Measurements from ENCODE around the gene MAPK8.
"Not testable (repeated sequence)": the region's sequence is repeated elsewhere in the genome, so short reads cannot be mapped to it uniquely, and the experiment has no call there.

MAPK8 gene

DNA sequence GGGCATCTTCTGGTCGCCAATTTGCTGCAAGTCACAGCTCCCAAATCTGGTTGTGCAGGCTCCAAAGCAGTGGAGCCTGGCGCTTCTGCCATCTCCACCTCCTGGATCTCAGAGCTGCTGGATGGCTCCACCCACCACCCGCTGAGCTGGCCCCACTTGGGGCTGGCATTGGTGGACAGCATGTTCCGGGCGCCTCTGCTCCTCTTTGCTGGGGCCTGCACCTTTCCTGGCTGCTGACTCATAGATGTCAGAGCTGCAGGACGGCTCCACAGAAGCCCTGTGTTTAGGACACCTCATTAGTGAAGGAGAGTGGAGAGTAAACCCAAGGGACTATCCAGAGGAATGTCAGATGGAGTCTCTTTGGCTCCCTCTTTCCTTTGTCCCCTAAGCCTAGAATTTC lies 27.4 kb downstream of the MAPK8 start:
- DNase-seq (ENCODE audit: low read depth, low spot score), result no peak

DNA sequence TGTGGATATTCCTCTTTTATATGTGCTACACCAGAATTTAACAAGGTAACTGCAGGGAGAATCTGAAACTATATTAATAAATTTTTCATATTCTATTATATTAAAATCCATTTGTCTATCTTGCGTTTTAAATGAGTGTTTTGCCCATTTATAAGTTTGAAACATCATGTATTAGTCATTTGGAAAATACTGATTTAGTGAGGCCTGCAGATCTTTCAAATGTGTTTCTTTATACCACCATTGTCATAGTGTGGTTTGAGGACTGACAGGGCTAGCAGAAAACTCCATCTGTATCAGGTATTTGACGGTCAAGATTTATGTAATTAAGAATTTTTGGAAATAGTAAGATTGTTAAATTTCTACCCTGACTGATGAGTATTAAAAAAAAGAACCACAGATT lies 29.3 kb downstream of the MAPK8 start:
- no peak for DNase-seq (ENCODE audit: low read depth, low spot score)

DNA sequence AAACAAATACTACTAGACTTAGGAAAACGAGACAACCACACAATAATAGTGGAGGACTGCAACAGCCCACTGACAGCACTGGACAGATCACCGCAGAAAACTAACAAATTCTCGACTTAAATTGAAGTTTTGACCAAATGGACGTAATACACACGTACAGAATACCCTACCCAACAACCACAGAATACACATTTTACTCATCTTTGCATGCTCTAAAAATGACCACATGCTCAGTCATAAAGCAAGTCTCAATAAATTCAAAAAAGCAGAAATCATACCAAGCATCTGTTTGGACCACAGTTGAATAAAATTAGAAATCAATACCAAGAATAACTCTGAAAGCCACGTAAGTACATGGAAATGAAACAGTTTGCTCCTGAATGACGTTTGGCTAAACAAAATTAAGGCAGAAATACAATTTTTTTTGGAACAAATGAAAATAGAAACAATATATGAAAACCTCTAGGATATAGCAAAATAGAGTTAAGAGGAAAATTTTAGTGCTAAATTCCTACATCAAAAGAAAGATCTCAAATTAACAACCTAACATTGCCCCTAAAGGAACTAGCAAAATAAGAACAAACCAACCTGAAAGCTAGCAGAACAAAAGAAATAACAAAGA lies 30.6 kb downstream of the MAPK8 start:
- DNase-seq (ENCODE audit: low read depth, low spot score), result no peak

DNA sequence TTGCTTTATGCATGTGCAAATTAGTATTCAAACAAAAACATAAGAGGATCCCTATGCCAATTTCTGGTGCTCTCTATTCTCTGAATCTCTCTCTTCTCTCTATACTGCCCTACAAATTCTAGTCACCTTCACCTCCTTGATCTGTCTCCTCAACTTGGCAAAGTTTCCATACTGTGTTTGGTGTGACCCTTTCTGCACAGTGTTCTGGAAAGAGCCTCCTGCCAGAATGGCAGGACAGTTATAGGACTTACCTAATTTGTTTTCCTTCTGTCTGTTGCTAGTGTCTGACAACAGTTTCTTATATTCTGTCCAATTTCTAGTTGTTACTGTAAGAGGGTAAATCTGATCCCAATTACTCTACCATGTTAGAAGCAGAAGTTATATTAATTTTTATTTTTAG lies 34.3 kb downstream of the MAPK8 start:
- DNase-seq (ENCODE audit: low read depth, low spot score), result no peak

DNA sequence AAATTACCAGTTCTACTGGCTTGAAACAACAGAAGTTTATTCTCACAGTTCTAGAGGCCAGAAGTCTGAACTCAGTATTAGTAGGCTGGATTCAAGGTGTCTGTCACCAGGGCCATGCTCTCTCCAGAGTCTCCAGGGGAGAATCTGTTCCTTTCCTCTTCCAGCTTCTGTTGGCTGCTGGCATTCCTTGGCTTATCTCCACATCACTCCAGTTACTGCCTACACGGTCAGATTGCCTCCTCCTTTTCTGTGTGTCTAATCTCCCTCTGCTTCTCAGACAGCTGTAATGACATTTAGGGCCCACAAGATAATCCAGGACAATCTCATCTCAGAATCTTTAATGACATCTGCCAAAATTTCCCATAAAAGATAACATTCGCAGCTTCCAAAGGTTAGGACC lies 36.6 kb downstream of the MAPK8 start:
- no peak for DNase-seq (ENCODE audit: low read depth, low spot score)

DNA sequence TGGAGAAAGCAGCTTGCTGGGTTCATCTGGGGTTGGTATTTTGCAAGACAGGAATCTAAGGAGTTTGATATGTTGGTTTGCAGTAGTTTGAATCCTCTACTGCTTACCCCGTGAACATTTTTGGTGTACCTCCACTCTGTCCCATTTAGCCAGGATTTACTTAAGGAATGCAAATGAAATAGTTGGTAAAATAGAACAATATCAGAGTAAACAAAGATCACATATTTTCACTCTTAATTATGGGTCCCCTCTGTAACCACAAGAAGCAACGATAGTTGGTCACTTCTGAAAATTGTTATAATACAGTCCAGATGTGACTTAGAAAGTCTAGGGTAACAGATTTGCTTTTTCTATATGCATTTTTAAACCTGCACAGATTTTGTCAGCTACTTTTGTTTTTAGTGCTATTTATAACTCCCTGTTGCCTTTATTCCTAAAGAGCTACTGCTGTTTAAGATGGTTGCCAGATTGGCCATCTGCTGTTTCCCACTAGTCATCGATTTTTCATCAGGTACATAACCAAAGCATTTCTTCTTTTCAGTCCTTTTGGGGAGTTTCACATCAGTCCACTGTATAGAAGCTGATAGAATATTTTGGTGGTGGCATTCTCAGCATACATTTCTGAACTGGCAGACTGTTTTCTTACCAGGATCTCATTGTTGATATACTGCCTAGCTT lies 37.6 kb downstream of the MAPK8 start:
- no peak for DNase-seq (ENCODE audit: low read depth, low spot score)

DNA sequence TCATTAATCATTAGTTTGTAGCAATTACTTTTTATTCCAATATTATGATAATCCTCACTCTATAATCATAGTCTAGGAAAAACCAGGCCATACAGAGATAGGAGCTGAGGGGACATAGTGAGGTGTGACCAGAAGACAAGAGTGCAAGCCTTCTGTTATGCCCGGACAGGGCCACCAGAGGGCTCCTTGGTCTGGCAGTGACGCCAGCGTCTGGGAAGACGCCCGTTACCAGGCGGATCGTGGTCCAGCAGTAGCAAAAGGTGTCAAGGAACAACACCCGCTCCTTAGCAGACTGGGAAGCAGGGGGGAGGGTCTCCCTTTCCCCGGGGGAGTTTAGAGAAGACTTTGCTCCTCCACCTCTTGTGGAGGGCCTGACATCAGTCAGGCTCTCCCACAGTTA lies 39.8 kb downstream of the MAPK8 start:
- DNase-seq (ENCODE audit: low read depth, low spot score), result not testable (repeated sequence)

DNA sequence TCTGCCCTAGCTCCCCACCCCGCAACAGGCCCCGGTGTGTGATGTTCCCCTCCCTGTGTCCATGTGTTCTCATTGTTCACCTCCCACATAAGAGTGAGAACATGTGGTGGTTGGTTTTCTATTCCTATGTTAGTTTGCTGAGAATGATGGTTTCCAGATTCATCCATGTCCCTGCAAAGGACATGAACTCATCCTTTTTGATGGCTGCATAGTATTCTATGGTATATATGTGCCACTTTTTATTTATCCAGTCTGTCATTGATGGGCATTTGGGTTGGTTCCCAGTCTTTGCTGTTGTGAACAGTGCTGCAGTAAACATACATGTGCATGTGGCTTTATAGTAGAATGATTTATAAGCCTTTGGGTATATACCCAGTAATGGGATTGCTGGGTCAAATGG lies 41.1 kb downstream of the MAPK8 start:
- not testable (repeated sequence) for DNase-seq (ENCODE audit: low read depth, low spot score)

DNA sequence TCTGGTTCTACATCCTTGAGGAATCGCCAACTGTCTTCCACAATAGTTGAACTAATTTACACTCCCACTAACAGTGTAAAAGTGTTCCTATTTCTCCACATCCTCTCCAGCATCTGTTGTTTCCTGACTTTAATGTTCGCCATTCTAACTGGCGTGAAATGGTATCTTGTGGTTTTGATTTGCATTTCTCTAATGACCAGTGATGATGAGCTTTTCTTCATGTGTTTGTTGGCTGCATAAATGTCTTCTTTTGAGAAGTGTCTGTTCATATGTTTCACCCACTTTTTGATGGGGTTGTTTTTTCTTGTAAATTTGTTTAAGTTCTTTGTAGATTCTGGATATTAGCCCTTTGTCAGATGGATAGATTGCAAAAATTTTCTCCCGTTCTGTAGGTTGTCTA lies 41.5 kb downstream of the MAPK8 start:
- DNase-seq (ENCODE audit: low read depth, low spot score), result not testable (repeated sequence)

DNA sequence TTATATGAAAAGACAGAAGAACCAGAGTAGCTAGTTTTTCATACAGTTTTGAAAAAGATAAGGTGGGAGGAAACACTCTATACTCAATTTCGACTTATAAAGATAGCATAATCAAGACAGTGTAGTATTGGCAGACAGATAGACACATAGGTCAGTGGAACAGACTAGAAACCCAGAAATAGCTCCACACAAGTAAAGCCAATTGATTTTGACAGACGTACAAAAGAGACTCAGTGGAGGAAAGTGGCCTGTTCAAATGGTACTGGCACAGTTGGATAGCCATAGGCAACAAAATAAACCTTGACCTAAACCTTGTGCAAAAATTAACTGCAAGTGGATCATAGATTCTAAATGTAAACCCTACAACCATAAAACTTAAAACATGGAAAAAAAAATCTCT lies 46.8 kb downstream of the MAPK8 start:
- DNase-seq (ENCODE audit: low read depth, low spot score), result no peak

DNA sequence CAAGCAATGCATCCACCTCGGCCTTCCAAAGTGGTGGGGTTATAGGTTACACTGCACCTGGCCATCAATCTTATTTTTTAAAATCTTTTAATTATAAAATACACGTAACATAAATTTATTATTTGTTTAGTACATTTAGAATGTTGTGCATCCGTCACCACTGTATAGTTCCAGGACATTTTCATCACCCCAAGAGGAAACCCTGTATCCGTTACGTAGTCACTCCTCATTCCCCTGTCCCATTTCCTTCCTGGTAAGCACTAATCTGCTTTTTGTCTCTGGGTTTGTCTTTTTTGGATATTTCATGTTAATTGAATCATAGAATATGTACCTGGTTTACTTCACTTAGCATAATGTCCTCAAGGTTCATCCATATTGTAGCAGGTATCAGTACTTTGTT lies 51.2 kb downstream of the MAPK8 start:
- no peak for DNase-seq (ENCODE audit: low read depth, low spot score)

DNA sequence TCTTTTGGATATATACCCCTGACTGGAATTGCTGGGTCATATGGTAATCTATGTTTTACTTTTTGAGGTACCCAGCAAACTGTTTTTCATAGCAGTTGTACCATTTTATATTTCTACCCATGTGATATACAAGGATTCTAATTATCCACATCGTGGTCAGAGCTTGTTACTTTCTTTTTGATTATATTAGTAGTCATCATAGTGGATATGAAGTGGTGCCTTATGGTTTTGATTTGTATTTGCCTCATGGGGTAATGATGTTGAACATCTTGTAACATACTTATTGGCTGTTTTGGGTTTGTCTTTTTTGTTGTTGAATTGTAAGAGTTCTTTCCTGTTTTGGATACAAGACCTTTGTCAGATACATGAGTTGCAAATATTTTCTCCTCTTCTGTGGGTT lies 51.7 kb downstream of the MAPK8 start:
- DNase-seq (ENCODE audit: low read depth, low spot score), result no peak

DNA sequence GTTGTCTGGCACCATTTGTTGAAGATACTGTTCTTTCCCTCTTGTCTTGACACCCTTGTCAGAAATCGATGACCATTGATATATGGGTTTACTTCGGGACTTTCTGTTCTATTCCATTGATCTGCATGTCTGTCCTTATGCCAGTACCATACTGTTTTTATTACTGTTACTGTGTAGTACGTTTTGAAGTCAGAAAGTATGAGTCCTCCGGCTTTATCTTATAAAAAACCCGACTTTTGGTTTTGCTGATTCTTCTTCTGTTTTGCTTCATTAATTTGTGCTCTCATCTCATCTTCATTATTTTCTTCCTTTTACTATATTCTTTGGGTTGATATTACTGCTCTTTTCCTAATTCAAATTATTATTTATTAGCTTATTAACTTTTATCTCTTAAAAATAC lies 52.4 kb downstream of the MAPK8 start:
- DNase-seq (ENCODE audit: low read depth, low spot score), result no peak

DNA sequence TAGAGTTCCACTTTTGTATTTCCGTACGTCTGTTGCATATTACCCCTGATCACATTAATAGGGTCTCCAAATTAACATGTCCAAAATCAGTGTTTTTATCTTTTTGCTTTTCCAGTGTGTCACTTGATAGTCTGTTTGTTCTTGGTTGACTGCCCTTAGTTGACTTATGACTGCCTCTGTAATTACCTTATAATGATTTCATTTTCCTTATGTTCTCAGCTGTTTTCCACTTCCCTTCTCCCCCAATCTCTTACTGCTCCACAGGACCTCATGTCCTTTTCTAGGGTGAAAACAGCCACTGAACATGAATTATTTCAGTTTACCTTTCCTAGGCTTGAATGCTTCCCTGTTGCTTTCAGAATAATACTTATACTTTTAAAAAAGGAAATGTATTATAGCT lies 54.7 kb downstream of the MAPK8 start:
- no peak for DNase-seq (ENCODE audit: low read depth, low spot score)

DNA sequence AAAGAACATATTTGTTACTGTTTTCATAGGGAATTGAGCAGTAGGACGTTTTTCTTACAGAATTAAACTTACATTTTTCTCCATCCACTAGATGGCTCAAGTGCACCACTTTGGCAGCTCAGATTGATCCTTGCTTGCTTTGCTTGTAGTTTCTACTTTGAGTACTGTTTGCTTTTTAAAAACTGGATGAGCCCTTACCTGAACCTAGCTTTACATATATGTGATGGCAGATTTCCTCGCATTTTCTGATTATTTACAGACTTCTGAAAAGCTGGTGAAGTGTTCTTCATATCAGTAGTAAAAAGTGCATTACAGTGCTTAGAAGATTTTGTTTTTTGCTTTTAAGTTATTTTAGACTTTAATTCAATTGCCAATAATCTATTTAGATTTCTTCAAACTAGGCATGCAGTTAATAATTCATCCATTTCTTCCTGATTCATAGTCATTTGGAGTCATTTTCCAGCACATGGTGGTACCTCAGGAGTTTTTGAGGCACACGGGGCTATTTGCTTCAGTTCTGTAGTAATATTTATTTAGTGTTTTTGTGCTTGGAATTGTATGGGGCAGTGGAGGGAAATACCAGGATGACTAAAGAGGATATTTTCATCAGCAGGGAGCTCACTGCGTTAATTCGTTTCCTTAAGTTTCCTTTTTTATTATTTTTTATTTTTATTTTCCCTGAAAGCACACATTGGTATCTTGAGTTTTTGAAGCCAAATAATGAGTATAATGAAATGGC lies 57.3 kb downstream of the MAPK8 start:
- DNase-seq (ENCODE audit: low read depth, low spot score), result peak; percentile 23

DNA sequence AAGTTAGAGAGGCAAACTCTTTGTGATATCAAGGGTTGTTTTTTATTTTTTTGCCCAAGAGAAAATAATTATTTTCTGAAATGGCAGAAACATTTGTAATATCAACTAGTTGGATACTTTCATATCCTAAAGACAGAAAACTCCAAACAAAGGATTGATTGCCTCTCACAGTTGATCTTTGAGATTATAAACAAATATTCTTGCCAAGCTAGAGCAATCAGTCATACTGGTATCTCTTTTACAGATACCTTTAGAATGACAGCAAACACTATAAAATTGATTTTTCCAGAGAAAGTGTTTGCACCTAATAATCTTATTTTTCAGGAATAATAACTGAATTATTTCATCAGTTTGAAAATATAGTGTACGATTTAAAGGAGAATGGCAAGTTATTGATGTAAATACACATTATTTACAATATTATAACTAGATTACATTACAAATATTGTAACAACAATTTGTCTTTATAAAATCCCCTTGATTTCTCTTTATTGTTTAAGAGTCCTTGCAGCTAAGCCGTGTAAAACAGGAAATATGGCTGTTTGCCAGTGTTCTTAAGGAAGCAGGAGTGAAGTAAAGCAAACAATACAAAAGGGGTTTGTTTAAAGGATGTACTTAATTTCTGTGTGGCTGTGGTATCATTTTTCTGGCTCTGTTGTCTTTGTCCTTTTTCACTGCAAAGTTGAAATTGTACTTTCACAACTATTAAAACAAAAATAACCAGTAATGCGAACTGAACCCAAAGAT lies 58.4 kb downstream of the MAPK8 start:
- no peak for DNase-seq (ENCODE audit: low read depth, low spot score)

DNA sequence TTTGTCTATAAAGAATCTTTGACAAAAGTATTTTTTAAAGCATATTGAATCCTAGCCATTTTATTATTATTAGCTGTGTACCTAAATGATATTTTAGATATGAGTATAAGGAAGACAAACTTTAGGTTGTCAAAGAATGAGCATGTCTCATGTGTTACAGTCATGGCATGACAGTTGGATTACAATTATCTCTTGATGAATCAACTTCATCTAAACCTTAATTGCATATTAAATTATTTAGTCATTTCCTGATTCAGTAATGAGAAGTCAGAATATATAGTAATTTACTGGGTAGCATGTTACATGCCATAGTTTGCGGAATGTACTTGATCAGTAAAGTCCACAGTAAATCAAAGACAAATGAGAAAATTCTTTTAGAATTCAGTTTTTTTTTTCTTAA lies 59.2 kb downstream of the MAPK8 start:
- no peak for DNase-seq (ENCODE audit: low read depth, low spot score)

DNA sequence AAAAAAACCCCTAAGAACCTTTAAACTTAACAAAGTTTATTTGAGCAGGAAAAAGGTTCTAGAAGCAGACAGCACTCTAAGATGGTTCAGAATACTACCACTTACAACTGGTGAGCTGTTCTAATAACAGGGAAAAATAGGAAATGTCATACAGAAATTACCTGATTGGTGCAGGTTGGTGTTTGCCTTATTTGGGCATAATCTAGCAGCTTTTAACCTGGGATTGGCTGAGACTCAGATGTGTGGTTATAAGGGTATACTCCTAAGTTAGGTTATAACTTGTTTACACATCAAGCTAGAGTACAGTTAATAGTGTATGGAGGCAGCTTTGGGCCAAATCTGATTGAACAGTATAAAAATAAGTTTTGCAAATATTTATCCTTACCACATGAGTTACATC lies 59.8 kb downstream of the MAPK8 start:
- DNase-seq (ENCODE audit: low read depth, low spot score), result no peak

DNA sequence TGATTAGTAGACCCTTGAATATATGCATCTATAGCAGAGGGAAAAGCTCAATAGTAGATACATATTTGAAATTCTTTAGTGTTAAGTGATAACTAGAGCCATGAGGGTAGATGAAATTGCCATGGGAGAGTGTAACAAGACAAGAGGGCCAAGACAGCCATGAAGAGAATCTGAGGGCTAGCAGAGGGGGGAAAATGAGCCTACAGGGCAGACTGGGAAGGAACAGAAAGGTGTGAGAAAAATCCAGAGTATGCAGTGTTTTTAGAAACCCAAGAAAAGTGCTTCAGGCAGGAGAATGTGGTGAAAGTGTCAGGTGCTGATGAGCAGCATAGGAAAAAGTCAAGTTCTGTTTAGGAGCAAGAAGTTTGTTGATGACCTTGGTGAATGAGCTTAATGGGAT lies 63.0 kb downstream of the MAPK8 start:
- DNase-seq (ENCODE audit: low read depth, low spot score), result no peak

DNA sequence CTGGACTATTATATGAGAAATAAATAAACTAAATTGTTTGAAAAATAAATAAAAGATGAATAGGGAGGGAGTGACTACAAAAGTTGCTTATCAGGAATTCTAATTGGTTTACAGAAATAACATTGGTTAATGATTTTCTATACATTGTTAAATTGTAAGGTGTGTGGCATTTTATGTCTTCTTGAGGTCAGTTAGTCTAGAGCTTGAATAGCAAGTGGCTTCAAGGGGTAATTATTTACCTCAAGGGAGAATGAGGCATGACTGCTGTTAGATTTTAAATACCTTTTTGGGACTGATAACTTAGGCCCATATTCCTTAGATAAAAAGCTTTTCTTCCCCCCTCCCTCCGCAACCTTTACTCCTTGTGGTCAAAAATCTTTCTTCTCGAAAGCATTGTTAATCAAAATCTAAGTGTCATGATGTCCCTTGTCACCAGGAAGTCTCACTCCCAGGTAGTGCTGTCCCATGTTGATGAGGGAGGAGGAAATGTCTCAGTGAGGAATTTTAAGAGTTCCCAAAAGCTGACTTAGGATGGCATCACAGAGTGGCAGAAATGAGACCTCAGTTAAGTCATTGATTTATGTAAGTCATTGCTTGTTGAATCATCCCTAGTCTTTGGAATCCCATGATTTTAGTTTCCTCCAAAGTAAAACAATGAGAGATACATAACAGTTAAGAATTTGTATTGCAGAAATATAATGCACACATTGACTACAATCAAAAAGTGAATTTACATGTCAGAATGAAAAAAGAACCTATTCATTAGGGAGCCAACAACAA lies 71.5 kb downstream of the MAPK8 start:
- no peak for DNase-seq (ENCODE audit: low read depth, low spot score)

DNA sequence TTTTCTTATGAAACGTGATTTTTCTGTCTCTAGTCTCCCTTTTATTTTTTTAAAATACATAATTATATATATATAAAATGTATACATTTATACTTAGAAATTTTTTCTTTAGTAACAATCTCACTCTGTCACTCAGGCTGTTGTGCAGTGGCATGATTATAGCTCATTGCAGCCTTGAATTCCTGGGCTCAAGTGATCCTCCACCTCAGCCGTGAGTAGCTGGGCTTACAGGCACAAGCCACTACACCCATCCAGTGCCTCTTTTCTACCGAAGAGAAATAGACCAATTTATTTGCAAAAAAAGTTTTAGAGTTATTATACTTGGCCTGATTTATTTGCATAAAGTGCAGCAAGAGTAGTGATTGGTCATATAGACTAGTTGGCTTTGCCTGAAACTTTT lies 72.2 kb downstream of the MAPK8 start:
- no peak for DNase-seq (ENCODE audit: low read depth, low spot score)

DNA sequence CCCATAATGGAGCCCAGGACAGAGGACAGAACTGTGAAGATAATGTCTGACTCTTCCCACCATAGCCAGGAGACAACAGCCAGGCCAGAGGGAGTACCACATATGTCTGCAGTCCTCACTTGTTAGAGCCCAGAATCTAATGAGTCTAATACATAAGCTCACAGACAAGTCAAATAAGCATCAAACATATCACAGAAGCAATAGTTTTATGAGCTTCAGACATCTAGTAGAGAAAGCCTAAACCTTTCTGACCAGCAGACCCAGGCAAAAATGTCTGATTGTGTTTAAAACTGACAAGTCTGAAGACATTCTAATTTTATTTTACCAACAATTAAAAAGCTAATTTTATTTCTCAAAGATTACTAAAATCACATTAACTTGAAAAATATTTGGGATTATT lies 75.5 kb downstream of the MAPK8 start:
- DNase-seq (ENCODE audit: low read depth, low spot score), result no peak
